Smooth muscle cell (in vitro differentiated cells): Measurements from ENCODE around the gene NACAD. TPM values are rescaled to one million over a fixed set of nuclear protein-coding genes. Genes with fewer than 3 reads are reported as not detected.

Source experiments
- DNase-seq: peaks from one replicate; lab custom pipeline; 2025; ENCODE audit not compliant: unreplicated experiment; lab: John Stamatoyannopoulos, UW
- H2AFZ ChIP-seq: fragments of 200-600 bp; sonication (generic); 2 replicates; pipeline ENCODE4 v1.6.0; 2016; ENCODE audit warnings: antibody characterized with exemption, low read depth, mild to moderate bottlenecking
- H3F3A ChIP-seq: fragments of 200-600 bp; sonication (generic); 2 replicates; pipeline ENCODE4 v1.6.0; 2017; ENCODE audit warnings: antibody characterized with exemption, low read depth
- H3K27ac ChIP-seq: fragments of 200-600 bp; sonication (generic); 2 replicates; pipeline ENCODE4 v1.5.1; 2016; ENCODE audit warnings: low read depth, mild to moderate bottlenecking
- H3K27me3 ChIP-seq: fragments of 200-600 bp; sonication (generic); 2 replicates; pipeline ENCODE4 v1.6.1; 2016; ENCODE audit warnings: low read depth, mild to moderate bottlenecking
- H3K36me3 ChIP-seq: fragments of 200-600 bp; sonication (generic); 2 replicates; pipeline ENCODE4 v1.5.1; 2016; ENCODE audit warnings: low read depth
- H3K4me1 ChIP-seq: fragments of 200-600 bp; sonication (generic); 2 replicates; pipeline ENCODE4 v1.5.1; 2016; ENCODE audit warnings: low read depth
- H3K4me2 ChIP-seq: fragments of 200-600 bp; sonication (generic); 2 replicates; pipeline ENCODE4 v1.6.0; 2016; ENCODE audit warnings: mild to moderate bottlenecking
- H3K4me3 ChIP-seq: fragments of 200-600 bp; sonication (generic); 2 replicates; pipeline ENCODE4 v1.5.1; 2016; ENCODE audit warnings: mild to moderate bottlenecking
- H3K79me2 ChIP-seq: fragments of 200-600 bp; sonication (generic); 2 replicates; pipeline ENCODE4 v1.6.0; 2016; ENCODE audit warnings: low read depth, mild to moderate bottlenecking
- H3K9ac ChIP-seq: fragments of 200-600 bp; sonication (generic); 2 replicates; pipeline ENCODE4 v1.6.0; 2016; ENCODE audit warnings: low read depth
- H3K9me3 ChIP-seq: fragments of 200-600 bp; sonication (generic); replicated peaks from 2 replicates; pipeline ENCODE4 v1.5.1; 2016; ENCODE audit warnings: low read depth
- H4K20me1 ChIP-seq: fragments of 200-600 bp; sonication (generic); 2 replicates; pipeline ENCODE4 v1.6.0; 2016; ENCODE audit warnings: low read depth
- WGBS: methylation state at CpG from one replicate; pipeline ENCODE4 v1.1.7; 2016; ENCODE audit warnings: low lambda C conversion rate; 5-methylcytosine and 5-hydroxymethylcytosine counted together
- polyA plus RNA-seq: library from polyadenylated mRNA; unstranded; fragments of >200 nt; fragmentation: Nextera tagmentation; extraction: Ambion mirVana; gene quantifications from 2 replicates; pipeline ENCODE4 v1.2.1, GENCODE V29; 2016
- total RNA-seq: library from RNA; depleted of rRNA; stranded (reverse); fragments of >200 nt; gene quantifications from 2 replicates; pipeline ENCODE4 v1.2.3, GENCODE V29; 2014
- TF ChIP-seq, protein P1 (sequence below): fragments of 200-600 bp; sonication (generic); IDR thresholded peaks from 2 replicates; pipeline ENCODE4 v1.5.1; 2017; ENCODE audit warnings: borderline replicate concordance, mild to moderate bottlenecking, antibody characterized with exemption; ENCODE audit not compliant: insufficient read depth, poor library complexity, severe bottlenecking

NACAD gene
- total and polyA plus RNA-seq, 2 experiments from 2014 or later = 5.3 to 12.5 TPM

DNA sequence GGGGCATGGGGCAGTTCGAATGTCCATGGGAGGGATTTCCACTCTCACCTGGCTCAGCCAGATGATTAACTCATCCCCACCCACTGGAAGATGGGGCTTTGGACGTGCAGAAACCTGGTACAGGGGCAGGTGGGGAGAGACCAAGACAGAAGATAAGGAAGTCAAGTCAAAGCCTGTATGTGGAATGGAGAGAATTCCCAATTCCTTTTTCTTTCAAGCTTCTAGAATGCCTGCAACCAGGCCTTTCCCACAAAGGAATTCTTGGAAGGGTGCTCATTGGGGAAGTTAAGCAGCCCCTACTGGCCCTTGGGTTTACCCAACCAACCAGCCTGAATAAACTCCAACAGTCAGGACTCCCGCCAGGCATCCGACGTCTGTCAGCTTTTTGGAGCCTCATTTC lies 49.7 kb downstream of the NACAD start:
- H3K4me1 ChIP-seq = peaks cover 17% of the 10 kb centered on the region
- no peaks in the 10 kb centered on the region for H3F3A ChIP-seq
- H3K4me3 ChIP-seq = no peak overlapping the region
- no peak overlapping the region for H3K4me2 ChIP-seq
- no peaks in the 10 kb centered on the region for H3K9me3 ChIP-seq
- no peak for DNase-seq
- H3K36me3 ChIP-seq = peaks cover 3% of the 10 kb centered on the region
- H3K27me3 ChIP-seq = no peaks in the 10 kb centered on the region
- peaks cover 49% of the 10 kb centered on the region for H4K20me1 ChIP-seq
- TF ChIP-seq, protein P1, sequence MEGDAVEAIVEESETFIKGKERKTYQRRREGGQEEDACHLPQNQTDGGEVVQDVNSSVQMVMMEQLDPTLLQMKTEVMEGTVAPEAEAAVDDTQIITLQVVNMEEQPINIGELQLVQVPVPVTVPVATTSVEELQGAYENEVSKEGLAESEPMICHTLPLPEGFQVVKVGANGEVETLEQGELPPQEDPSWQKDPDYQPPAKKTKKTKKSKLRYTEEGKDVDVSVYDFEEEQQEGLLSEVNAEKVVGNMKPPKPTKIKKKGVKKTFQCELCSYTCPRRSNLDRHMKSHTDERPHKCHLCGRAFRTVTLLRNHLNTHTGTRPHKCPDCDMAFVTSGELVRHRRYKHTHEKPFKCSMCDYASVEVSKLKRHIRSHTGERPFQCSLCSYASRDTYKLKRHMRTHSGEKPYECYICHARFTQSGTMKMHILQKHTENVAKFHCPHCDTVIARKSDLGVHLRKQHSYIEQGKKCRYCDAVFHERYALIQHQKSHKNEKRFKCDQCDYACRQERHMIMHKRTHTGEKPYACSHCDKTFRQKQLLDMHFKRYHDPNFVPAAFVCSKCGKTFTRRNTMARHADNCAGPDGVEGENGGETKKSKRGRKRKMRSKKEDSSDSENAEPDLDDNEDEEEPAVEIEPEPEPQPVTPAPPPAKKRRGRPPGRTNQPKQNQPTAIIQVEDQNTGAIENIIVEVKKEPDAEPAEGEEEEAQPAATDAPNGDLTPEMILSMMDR = no peak
- H2AFZ ChIP-seq = no peak overlapping the region
- peaks cover 44% of the 10 kb centered on the region for H3K79me2 ChIP-seq
- 91% methylated on average over 5 of the region's 5 CpGs for WGBS
- no peak overlapping the region for H3K27ac ChIP-seq
- no peak overlapping the region for H3K9ac ChIP-seq

DNA sequence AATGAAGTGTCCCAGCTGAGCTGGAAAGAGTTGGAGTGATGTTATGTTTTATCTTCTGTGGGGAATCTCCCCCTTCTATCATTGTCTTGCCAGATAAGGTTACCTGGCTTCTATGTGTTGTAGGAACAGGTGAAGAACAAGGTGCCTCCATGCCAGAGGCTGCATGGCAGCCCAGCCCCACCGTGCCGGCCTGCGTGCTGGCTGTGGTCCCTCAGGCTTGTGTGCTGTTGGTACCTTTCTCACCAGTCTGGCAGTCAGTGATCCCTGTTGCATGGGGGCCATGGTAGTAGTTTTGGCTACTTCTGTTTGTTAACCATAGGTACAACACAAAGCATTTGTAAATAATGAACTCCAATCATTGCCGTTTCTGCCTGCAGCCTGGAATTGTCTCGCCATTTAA lies 50.9 kb downstream of the NACAD start:
- WGBS = 93% methylated on average over 5 of the region's 5 CpGs
- Histone ChIP-seq H3K36me3 (peaks cover under 1% of the 10 kb centered on the region), H3K4me3 (no peak overlapping the region), H3K79me2 (peaks cover 41% of the 10 kb centered on the region), H3K27me3 (no peaks in the 10 kb centered on the region), H3K27ac (no peak overlapping the region), H3F3A (no peaks in the 10 kb centered on the region), H3K9me3 (no peaks in the 10 kb centered on the region), H3K9ac (no peak overlapping the region), H3K4me2 (no peak overlapping the region), H3K4me1 (peaks cover 27% of the 10 kb centered on the region), H2AFZ (no peak overlapping the region), H4K20me1 (peaks cover 61% of the 10 kb centered on the region)
- TF ChIP-seq, protein P1 = no peak
- DNase-seq = no peak

DNA sequence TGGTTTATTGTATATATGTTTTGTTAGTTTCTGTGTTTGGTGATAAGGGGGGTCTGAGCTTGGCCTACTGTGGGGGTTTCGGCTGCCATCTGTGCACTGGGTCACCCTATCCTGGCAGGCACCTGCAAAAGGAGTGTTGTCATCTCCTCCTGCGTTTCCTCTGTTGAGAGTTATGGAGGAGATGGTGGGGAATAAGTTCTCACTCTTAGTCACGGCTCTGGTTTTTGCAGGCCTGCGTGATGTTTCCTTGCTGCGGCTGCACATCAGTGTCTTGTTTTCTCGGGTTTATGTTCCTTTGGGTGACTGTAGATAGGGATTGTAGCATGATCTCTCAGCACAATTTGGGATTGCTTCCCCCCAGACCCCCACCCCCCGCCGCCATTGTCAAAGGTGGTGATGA lies 52.0 kb downstream of the NACAD start:
- 96% methylated on average over 8 of the region's 8 CpGs for WGBS

DNA sequence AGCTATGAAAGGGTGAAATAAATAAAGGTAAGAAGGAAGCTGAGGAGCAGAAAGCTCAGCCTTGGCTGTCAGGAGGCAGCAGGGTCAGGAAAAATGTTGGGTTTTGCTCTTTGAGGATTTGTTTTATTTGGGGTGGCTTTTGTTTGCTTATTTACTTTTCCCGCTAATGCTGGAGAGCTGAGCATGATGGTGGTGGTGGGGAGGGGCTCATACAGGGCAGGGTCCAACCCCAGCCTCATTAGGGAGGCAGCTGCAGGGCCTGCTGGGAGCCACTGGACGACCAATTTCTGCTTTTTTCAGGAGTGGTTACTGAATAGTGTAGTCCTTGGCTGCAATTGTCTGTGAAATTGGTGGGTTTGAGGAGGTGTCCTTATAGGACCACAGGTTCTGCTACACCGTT lies 52.5 kb downstream of the NACAD start:
- WGBS = 87% methylated on average over 3 of the region's 3 CpGs
- H2AFZ ChIP-seq = no peak overlapping the region
- TF ChIP-seq, protein P1 = no peak
- H3K79me2 ChIP-seq = peaks cover 46% of the 10 kb centered on the region
- H3K9me3 ChIP-seq = no peaks in the 10 kb centered on the region
- H4K20me1 ChIP-seq = peaks cover 67% of the 10 kb centered on the region
- H3K9ac ChIP-seq = no peak overlapping the region
- no peaks in the 10 kb centered on the region for H3F3A ChIP-seq
- H3K4me3 ChIP-seq = no peak overlapping the region
- no peaks in the 10 kb centered on the region for H3K36me3 ChIP-seq
- H3K27ac ChIP-seq = no peak overlapping the region
- H3K4me2 ChIP-seq = no peak overlapping the region
- no peaks in the 10 kb centered on the region for H3K27me3 ChIP-seq
- H3K4me1 ChIP-seq = peaks cover 30% of the 10 kb centered on the region
- no peak for DNase-seq

More for the DNA sequence above, 52.0 kb downstream of the NACAD start:
- Histone ChIP-seq H4K20me1 (peaks cover 68% of the 10 kb centered on the region), H3K27me3 (no peaks in the 10 kb centered on the region), H2AFZ (no peak overlapping the region), H3K9ac (no peak overlapping the region), H3K79me2 (peaks cover 42% of the 10 kb centered on the region), H3K27ac (no peak overlapping the region), H3K4me2 (no peak overlapping the region), H3K4me3 (no peak overlapping the region), H3F3A (no peaks in the 10 kb centered on the region), H3K36me3 (no peaks in the 10 kb centered on the region), H3K4me1 (peaks cover 27% of the 10 kb centered on the region), H3K9me3 (no peaks in the 10 kb centered on the region)
- TF ChIP-seq, protein P1 = no peak
- no peak for DNase-seq
